ENCODE measurements around the gene EMC10.
"Not testable (repeated sequence)": the region's sequence is repeated elsewhere in the genome, so short reads cannot be mapped to it uniquely, and the experiment has no call there.

Gene EMC10

DNA sequence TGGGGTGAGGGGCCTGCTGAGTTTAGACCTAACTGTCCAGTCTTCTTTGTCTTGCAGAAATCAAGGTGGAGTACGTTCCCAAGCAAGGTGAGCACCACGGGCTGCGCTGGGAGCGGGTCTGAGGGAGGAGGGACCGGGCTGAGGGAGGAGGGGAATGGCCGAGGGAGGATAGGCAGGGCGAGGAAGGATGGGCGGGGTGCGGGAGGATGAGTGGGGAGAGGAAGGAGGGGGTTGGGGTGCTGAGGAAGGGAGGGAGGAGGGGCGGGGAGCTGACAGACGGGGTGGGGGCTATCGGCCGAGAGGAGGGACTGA lies 25.1 kb upstream of the EMC10 start:
- DNase-seq (ENCODE audit: low spot score), result no peak

DNA sequence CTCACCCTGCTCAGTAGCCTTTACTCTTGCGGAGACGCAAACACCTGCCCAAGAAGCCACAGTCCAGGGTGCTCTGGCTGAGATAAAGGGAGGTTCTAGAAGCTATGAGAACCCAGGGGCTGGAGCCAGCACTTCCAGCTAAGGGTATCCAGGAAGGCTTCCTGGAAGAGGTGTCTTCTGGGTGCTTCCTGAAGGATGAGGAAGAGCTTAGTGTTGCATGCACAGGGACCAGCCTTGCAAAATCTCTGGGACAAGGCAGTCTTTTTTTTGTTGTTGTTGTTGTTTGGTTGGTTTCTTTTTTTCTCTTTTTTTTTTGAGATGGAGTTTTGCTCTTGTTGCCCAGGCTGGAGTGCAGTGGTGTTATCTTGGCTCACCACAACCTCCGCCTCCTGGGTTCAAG lies 23.1 kb upstream of the EMC10 start:
- no peak for DNase-seq (ENCODE audit: low spot score)

DNA sequence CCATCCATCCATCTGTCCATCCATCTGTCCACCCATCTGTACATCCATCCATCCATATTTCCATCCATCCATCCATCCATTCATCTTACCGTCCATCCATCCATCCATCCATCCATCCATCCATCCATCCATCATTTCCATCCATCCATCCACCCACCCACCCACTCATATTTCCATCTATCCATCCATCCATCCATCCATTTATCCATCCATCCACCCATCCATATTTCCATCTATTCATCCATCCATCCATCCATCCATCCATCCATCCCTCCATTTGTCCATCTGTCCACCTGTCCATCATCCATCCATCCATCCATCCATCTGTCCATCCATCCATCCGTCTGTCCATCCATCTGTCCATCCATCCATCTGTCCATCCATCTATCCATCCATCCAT lies 20.3 kb upstream of the EMC10 start:
- no peak for DNase-seq (ENCODE audit: low spot score)

DNA sequence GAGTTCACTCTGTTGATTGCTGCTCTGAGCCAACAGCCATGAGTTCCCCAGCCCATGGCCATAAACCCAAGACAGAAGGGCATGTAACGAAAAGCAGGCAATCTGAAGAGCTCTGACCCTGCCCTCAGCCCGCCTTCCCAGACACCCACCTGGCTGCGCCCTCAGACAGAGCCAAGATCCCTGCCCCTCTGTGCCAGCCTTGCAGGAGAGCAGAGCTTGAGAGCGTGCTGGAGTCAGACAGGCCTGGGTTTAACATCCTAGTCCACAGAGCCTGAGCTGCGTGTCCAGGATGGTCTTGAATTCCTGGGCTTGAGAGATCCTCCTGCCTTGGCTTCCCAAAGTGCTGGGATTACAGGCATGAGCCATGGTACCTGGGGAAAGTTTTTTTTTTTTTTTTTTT lies 19.0 kb upstream of the EMC10 start:
- no peak for DNase-seq (ENCODE audit: low spot score)

DNA sequence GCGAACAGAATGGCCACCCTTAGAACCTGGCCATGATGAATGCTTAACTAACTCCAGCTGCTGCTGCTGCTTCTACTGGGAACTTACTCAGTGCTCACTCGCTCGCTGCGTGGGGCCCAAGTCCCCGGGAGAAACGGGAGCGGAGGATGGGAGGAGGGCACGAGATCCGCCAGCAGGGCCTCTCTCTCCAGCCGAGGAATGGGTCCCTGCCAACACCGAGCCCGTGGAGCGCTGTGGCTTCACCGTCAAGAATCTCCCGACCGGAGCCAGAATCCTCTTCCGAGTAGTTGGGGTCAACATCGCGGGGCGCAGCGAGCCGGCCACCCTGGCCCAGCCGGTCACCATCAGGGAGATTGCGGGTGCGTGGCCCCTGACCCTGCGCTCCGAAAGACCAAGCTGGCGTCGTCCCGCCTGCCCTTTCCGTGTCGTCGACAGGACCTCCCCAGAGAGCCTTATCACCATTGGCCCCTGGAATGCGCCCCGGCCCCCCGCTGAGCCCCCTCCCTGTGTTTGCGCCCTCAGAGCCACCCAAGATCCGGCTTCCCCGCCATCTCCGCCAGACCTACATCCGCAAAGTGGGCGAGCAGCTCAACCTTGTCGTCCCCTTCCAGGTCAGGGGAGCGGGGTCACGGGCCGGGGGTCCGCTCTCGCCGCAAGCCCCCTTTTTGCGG lies 17.8 kb upstream of the EMC10 start:
- DNase-seq (ENCODE audit: low spot score), result no peak

DNA sequence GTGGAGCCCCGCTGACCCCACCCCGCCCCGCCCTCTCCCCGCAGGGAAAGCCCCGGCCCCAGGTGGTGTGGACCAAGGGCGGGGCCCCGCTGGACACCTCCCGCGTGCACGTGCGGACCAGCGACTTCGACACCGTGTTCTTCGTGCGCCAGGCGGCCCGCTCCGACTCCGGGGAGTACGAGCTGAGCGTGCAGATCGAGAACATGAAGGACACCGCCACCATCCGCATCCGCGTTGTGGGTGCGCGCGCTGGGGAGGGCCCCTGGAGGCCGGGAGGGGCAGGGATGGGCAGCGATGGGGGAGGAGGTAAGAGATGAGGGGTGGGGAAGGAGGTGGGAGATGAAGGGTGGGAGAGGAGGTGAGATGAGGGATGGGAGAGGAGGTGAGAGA lies 17.2 kb upstream of the EMC10 start:
- DNase-seq (ENCODE audit: low spot score), result no peak

DNA sequence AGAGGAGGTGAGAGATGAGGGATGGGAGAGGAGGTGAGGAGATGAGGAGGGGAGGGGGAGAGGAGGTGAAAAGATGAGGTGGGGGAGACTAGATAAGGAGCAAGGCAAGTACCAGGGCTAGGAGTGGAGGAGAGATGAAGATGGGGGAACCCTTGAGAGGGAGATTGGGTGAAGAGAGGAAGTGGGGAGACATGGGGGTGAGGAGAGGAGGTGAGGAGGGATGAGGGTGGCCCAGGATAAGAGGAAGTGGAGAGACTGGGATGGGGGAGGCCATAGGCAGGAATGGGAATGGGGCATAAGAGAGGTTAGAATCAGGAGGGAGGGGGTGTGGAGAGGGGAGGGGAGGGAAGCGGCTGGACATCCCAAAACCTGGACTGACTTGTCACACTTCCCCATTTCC lies 16.7 kb upstream of the EMC10 start:
- no peak for DNase-seq (ENCODE audit: low spot score)

DNA sequence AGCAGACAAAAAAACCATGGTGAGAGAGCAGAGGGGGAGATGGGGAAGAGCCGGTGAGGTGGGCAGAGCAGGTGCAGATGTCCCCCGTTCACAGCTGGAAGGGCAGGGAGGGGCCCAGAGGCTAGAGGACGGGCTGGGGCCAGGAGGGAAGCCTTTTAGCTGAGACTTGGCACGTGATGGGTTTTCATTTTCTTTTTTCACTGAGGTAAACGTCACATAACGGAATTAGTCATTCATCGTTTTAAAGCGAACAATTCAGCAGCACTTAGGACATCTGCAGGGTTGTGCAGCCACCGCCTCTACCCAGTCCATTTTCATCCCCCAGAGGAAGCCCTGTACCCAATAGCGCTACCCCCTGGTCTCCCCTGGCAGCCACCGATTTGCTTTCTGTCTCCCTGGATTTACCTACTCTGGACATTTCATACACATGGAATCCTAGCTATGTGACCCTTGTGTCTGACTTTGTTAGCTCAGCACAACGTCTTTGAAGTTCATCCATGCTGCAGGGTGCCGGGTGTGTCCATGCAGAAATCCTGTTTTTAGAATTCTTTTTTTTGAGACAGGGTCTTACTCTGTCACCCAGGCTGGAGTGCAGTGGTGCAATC lies 16.0 kb upstream of the EMC10 start:
- DNase-seq (ENCODE audit: low spot score), result peak; percentile 69

DNA sequence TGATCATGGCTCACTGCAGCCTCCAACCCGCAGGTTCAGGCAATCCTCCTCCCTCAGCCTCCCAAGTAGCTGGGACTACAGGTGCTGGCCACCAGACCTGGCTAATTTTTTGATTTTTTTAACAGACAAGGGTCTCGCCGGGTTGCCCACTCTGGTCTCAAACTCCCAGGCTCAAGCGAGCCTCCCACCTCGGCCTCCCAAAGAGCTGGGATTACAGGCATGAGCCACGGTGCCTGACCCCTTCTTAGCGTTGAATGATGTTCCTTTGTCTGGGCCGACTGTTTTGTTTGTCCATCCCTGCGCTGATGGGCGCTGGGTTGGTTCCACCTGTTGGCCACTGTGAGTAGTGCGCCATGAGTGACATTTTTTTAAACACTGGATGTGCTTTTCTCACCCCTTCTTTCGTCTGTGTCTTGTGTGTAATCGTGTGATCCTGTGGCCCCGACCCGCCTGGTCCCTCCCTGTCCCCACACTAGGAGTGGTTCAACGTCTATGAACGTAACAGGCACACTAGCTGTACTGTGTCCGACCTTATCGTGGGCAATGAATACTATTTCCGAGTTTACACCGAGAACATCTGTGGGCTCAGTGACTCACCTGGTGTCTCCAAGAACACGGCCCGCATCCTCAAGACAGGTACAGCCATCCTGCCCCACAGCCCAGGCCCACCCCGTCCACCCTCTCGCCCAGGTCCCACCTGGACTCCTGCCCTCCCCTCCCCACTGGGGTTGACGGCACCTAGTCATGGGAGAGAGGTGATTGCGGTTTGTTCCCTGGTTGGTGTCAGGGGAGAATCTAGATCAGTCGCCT lies 15.0 kb upstream of the EMC10 start:
- peak; percentile 88 for DNase-seq (ENCODE audit: low spot score)

DNA sequence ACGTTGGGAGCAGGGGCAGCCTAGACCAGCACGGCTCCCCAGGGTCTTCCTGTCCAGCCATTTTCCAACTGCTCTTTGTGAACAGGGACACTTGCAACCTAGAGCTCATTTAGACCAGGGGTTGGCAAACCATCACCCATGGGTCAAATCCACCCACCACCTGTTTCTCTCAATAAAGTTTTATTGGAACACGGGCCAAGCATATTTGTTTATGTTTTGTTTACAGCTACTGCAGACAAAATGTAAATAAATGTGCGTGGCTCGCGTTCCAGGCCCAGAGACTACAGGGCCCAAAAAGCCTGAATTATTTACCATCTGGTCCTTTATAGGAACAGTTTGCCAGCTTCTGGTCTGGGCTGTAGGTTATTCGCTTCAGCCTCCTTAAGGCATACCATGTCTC lies 13.3 kb upstream of the EMC10 start:
- no peak for DNase-seq (ENCODE audit: low spot score)

DNA sequence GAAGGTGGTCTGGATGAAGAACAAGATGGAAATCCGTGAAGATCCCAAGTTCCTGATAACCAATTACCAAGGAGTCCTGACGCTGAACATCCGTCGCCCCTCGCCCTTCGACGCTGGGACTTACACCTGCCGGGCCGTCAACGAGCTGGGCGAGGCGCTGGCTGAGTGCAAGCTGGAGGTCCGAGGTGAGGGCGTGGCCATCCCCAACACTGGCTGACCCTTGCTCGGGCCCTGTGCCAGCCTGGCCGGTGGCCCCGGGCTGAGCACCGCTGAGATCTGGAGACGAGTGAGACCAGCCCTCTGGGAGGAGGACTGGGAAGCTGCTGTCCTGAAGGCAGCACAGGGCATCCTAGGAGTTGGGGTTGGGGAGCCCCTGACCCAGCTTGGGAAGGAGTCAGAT lies 12.0 kb upstream of the EMC10 start:
- no peak for DNase-seq (ENCODE audit: low spot score)

DNA sequence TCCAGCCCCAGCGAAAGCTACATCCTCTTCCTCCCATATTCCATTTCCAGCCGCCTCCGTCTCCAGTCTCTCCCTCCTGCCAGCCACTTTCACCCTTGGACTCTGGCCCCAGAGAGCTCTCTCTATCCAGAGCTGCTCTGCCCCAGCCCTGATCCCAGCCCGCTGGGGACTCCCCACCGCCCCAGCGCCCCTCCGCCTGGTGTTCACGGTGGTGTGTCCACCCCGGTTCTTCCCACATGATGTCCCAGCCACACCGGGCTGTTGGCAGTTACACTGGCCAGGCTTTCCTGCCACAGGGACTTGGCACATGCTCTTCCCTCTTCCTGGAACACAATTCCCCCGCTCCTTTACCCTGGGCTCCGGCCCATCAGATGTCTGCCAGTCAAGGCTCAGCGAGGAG lies 11.3 kb upstream of the EMC10 start:
- DNase-seq (ENCODE audit: low spot score), result no peak

DNA sequence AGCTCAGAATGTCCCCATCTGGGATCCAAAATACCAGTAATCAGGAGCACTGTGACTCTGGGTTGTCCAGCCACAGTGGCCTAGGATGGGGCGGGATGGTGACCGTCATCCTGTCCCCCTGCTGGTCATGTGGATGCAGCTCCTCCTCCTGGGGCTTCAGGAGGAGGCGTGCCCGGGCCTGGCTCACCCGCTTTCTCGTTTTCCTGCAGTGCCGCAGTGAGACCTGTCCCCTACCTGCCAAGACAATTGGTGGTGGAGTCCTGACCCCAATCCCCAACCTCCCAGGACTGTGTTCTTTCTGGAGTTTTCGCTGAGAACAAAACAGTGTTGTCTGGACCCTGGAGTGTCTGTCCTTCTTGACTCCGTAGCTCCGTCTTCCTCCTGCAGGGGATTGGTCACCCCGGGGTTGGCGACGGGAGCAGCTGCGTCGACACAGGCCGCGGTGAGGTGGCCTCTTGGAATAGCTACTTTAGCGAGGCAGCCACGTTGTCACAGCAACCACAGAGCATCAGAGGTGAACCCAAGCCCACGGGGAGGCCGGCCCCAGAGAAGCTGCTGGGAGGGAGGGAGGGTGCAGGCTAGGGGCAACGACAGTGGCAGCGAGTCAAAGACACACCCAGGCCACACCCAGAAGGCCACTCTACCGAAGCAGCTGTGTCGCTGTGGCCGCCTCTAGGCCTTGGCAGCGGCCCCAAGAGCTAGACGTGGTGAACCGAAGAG lies 10.2 kb upstream of the EMC10 start:
- no peak for DNase-seq (ENCODE audit: low spot score)

DNA sequence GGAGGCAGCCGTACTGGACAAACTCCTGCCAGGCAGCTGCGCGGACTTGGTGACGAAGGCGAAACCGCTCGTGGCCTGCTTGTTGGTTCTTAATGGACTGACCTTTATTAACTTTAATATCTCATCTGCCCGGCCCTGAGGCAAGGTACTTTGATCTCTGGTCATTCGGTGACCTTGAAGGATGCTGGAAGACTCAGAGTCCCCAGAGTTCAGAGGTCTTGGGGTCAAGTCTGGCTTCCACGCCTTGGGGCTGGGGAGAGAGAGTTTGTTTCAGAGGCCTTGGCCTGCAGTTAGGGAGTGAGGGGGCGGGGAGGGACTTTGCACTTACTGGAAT lies 9.6 kb upstream of the EMC10 start:
- DNase-seq (ENCODE audit: low spot score), result no peak

DNA sequence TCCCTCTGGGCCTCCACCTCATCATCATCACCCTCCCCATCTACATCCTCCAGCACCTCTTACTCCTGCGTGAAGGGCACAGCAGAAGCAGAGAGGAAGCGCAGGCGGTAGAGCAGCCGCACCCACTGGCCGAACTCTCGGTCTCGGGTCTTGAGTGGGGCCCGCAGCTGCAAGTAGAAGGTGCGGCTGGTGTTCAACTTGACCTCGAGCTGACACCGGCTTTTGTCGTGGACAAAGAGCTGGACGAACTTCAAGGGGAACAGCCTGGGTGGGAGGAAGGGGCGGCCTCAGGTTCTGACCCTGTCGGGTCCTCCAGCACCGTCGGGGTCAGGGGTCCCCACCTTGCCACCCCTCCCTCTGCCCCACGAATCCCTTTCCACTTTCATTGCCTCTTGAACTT lies 8.7 kb upstream of the EMC10 start:
- DNase-seq (ENCODE audit: low spot score), result no peak

DNA sequence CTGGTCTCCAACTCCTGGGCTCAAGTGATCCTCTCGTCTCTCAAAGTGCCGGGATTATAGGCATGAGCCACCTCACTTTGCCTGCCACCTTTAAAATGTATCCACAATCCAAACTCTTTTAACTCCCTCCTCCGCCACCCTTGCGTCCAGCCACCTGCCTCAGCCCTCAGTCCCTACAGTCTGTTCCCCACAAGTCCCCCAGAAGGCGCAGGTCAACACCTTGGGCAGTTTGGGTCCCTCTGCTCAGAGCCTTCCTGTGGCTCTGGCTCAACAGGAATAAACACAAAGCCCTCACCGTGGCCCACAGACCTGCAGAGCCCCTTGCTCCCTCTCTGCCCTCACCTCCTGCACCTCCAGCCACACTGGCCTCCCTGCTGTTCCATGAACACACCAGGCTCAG lies 7.5 kb upstream of the EMC10 start:
- DNase-seq (ENCODE audit: low spot score), result no peak

DNA sequence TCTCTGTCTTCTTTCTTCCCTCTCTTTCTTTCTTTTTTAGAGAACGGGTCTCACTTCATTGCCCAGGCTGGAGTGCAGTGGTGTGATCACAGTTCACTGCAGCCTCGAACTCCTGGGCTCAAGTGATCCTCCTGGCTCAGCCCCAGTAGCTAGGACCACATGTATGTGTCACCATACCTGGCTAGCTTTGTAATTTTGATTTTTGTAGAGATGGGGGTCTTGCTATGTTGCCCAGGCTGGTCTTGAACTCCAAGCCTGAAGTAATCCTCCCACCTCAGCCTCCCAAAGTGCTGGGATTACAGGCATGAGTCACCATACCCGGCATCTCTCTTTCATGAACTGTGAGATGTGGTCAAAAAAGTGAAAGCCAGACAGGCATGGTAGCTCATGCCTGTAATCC lies 3.0 kb upstream of the EMC10 start:
- DNase-seq (ENCODE audit: low spot score), result not testable (repeated sequence)

DNA sequence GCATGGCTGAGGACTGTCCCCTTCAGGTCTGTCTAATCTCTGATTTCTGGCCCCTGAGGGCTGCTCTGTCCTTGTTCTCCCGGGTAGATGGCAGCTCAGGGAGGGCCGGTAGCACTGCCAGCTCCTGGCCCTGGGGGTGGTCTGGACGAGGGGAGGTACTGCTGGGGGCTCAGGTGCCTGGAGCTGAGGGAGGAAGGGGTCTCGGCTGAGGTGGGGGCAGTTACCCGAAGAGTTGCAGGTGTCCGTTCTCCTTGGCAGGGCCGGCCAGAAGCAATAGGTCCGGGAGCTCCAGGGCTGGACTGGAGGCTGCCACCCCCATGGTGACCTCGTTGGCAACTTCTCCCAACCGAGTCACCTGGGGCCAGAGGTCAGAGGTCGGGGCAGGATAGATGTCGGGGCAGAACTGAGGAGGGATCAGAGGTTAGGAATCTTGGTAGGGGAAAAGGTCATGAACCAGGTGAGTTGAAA lies 1.2 kb upstream of the EMC10 start:
- DNase-seq (ENCODE audit: low spot score), result no peak

DNA sequence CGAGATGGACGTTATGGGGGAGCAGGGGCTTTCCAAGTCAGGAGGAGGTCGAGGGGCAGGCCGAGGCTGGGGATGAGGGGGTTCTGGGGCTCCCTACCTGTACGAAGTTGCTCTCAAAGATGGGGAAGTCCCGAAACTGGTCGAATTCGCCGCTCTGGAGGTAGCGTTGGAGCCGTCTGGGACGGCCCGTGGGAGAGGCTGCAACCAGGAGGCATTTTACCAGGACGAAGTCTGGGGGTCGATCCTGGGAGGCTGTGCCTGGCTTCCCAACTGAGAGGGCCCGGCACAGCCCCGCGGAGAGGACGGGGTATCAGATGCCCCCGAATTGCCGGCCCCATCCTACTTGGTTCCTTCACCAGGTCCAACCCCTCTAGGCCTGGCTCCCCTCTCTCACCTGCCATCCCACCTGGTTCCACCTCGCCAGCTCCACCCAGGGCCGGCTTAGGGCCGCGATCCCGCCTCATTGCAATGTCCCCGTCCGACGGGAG lies 527 bp upstream of the EMC10 start:
- no peak for DNase-seq (ENCODE audit: low spot score)

DNA sequence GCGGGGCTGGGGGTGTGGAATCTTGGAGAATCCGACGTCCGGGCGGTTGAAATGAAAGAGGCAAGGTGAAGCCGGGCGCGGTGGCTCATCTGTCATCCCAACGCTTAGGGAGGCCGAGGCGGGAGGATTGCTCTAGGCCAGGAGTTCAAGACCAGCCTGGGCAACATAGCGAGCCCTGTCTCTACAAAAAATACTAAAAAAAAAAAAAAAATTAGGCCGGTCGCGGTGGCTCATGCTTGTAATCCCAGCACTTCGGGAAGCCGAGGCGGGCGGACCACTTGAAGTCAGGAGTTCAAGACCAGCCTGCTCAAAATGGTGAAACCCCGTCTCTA lies 566 bp downstream of the EMC10 start:
- no peak for DNase-seq (ENCODE audit: low spot score)

DNA sequence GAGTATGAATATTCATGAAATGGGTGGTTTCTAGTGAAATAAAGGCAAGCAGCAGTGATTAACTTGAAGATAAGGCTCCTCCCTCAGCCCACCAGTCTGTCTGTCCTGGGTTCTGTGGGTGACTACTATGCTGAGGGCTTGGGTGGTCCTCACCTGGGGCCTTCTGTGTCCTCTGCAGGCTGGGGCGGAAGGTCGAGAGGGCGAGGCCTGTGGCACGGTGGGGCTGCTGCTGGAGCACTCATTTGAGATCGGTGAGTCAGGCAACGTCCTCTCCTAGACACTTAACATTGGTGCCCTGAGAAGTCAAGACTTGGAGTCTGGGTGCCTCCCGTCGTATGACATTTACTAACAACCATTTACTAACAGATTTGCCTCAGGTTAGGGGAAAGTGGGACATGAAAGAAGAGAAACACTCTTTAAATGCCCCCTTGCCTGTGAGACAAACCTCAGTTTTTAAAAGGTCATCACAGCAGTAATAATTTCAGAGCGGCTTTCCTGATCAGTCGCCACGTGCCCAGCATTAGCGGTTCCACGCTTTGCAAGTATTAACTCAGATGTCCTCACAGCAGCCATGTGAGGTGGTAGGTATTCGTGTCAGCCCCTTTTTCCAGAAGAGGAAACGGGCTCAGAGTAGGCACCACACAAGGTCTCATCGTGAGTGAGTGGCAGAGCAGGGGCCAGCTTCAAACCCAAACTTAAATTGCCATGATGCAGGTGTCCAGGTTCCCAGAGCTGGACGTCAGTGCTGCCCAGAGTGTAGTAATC lies 1.6 kb downstream of the EMC10 start:
- DNase-seq (ENCODE audit: low spot score), result no peak

All from germinal center (tissue), 1 donor.